Measurements from ENCODE around the gene SLC4A1AP.

Gene SLC4A1AP

GRCh38 chr2:27736890-27737204 lies 73.2 kb downstream of the SLC4A1AP start:
- in situ Hi-C loops (cut with MboI; ENCODE audit: low sequenced_read_pairs): no loop called here

- in situ Hi-C loops (cut with MboI; ENCODE audit: low sequenced_read_pairs): no loop called here
Observed at GRCh38 chr2:27737676-27738348, 74.1 kb downstream of the SLC4A1AP start.

GRCh38 chr2:27738349-27739057 lies 74.8 kb downstream of the SLC4A1AP start:
- in situ Hi-C loops (cut with MboI; ENCODE audit: low sequenced_read_pairs): no loop called here

GRCh38 chr2:27739058-27739373 lies 75.3 kb downstream of the SLC4A1AP start:
- in situ Hi-C loops (cut with MboI; ENCODE audit: low sequenced_read_pairs): no loop called here

- in situ Hi-C loops (cut with MboI; ENCODE audit: low sequenced_read_pairs): no loop called here
Observed at GRCh38 chr2:27741673-27742072, 78.0 kb downstream of the SLC4A1AP start.

- in situ Hi-C loops (cut with MboI; ENCODE audit: low sequenced_read_pairs): no loop called here
Observed at GRCh38 chr2:27742571-27742970, 78.9 kb downstream of the SLC4A1AP start.
